NCI-H2227 treated with DMSO at 0.1 percent for 48 hours (cell line): ENCODE data around the gene CLEC4C.
"Not testable (repeated sequence)": the region's sequence is repeated elsewhere in the genome, so short reads cannot be mapped to it uniquely, and the experiment has no call there.

ENCODE experiments used
- DNase-seq: peaks from one replicate; lab custom pipeline; 2025; lab: John Stamatoyannopoulos, UW

The CLEC4C gene

GRCh38 chr12:7747246-7747645 is at the start of gene CLEC4C:
Gene CLEC4C (minus strand): TSS chr12:7747375. CDS start chr12:7747348, 27 bp downstream.
- no peak for DNase-seq

- DNase-seq: no peak
Measured at GRCh38 chr12:7793211-7793610, 46.0 kb upstream of the CLEC4C start.

GRCh38 chr12:7788884-7789528 is 41.8 kb upstream of the CLEC4C start, which contains the start of gene NANOG:
Gene NANOG (plus strand): TSS chr12:7789402. CDS start chr12:7789615, 213 bp downstream.
- DNase-seq: not testable (repeated sequence)

- DNase-seq: no peak
Measured at GRCh38 chr12:7788294-7788660, 41.1 kb upstream of the CLEC4C start.

- DNase-seq: no peak
Measured at GRCh38 chr12:7787574-7788293, 40.6 kb upstream of the CLEC4C start.

- no peak for DNase-seq
Measured at GRCh38 chr12:7784701-7785100, 37.5 kb upstream of the CLEC4C start.

- not testable (repeated sequence) for DNase-seq
Measured at GRCh38 chr12:7783433-7783832, 36.3 kb upstream of the CLEC4C start.

GRCh38 chr12:7782055-7782454 is 34.9 kb upstream of the CLEC4C start:
- DNase-seq: no peak

GRCh38 chr12:7781274-7781673 is 34.1 kb upstream of the CLEC4C start:
- DNase-seq: no peak

GRCh38 chr12:7769999-7770398 is 22.8 kb upstream of the CLEC4C start:
- DNase-seq: no peak

- no peak for DNase-seq
Measured at GRCh38 chr12:7758766-7759140, 11.6 kb upstream of the CLEC4C start.

- DNase-seq: no peak
Measured at GRCh38 chr12:7756993-7757392, 9.8 kb upstream of the CLEC4C start.

- not testable (repeated sequence) for DNase-seq
Measured at GRCh38 chr12:7755668-7756067, 8.5 kb upstream of the CLEC4C start.

- DNase-seq: not testable (repeated sequence)
Measured at GRCh38 chr12:7751941-7752922, 5.1 kb upstream of the CLEC4C start.

- DNase-seq: no peak
Measured at GRCh38 chr12:7751394-7751793, 4.2 kb upstream of the CLEC4C start.

- no peak for DNase-seq
Measured at GRCh38 chr12:7750350-7750749, 3.2 kb upstream of the CLEC4C start.

GRCh38 chr12:7749442-7749841 is 2.3 kb upstream of the CLEC4C start:
- DNase-seq: no peak

- DNase-seq: no peak
Measured at GRCh38 chr12:7748852-7749251, 1.7 kb upstream of the CLEC4C start.

GRCh38 chr12:7732993-7733392 is 14.2 kb downstream of the CLEC4C start:
- DNase-seq: no peak

GRCh38 chr12:7731486-7731885 is 15.7 kb downstream of the CLEC4C start:
- no peak for DNase-seq

- not testable (repeated sequence) for DNase-seq
Measured at GRCh38 chr12:7730984-7731383, 16.2 kb downstream of the CLEC4C start.

GRCh38 chr12:7729746-7730145 is 17.4 kb downstream of the CLEC4C start:
- DNase-seq: no peak
